Bronchial epithelial cell (primary cell): ENCODE measurements around the gene GRHL1. TPM values are rescaled to one million over a fixed set of nuclear protein-coding genes. Genes with fewer than 3 reads are reported as not detected.

Source experiments
- DNase-seq: peaks from one replicate; pipeline ENCODE4 v3.0.0-alpha.2; 2010; ENCODE audit warnings: low read depth
- FAIRE-seq: peaks from 2 replicates; lab custom pipeline; 2011; peaks lifted over from hg19 to GRCh38; lab: Jason Lieb, UNC
- H3K27me3 ChIP-seq: 2 replicates; pipeline ENCODE4 v1.5.1; 2011; ENCODE audit warnings: low read length; ENCODE audit not compliant: control insufficient read depth, insufficient read depth
- H3K36me3 ChIP-seq: 2 replicates; pipeline ENCODE4 v1.5.1; 2011; ENCODE audit warnings: low read length; ENCODE audit not compliant: control insufficient read depth, insufficient read depth
- H3K4me3 ChIP-seq: 2 replicates; pipeline ENCODE4 v1.5.1; 2011; ENCODE audit warnings: mild to moderate bottlenecking, low read depth, low read length, control low read depth
- CTCF ChIP-seq: IDR thresholded peaks from 2 replicates; pipeline ENCODE4 v1.5.1; 2011; ENCODE audit warnings: mild to moderate bottlenecking, moderate library complexity, low read length, control low read depth, inconsistent platforms; ENCODE audit not compliant: insufficient read depth, severe bottlenecking
- total RNA-seq: library from RNA; depleted of rRNA; stranded (reverse); fragments of >200 nt; gene quantifications from 2 replicates; pipeline ENCODE4 v1.2.1, GENCODE V29; 2014

Gene GRHL1
- total RNA-seq, 1 donor from 2014 or later, result 25.5 TPM

GRCh38 chr2:9998916-9999654, 47.6 kb downstream of the GRHL1 start:
- H3K36me3 ChIP-seq, result peaks cover 46% of the 10 kb centered on the region
- H3K27me3 ChIP-seq, result no peaks in the 10 kb centered on the region
- H3K4me3 ChIP-seq, result no peak overlapping the region
- FAIRE-seq (no peak), DNase-seq (no peak)
- no peak for TF ChIP-seq CTCF

GRCh38 chr2:9999693-10000092, 48.2 kb downstream of the GRHL1 start:
- DNase-seq, result no peak
- no peak for FAIRE-seq
- no peak for TF ChIP-seq CTCF
- Histone ChIP-seq H3K4me3 (no peak overlapping the region), H3K27me3 (no peaks in the 10 kb centered on the region), H3K36me3 (peaks cover 41% of the 10 kb centered on the region)

- Histone ChIP-seq H3K36me3 (peaks cover 33% of the 10 kb centered on the region), H3K4me3 (no peak overlapping the region), H3K27me3 (no peaks in the 10 kb centered on the region)
- no peak for TF ChIP-seq CTCF
- DNase-seq, result no peak
- no peak for FAIRE-seq
Measured at GRCh38 chr2:10000541-10000940, 49.0 kb downstream of the GRHL1 start.

GRCh38 chr2:10001586-10001985, 50.1 kb downstream of the GRHL1 start:
- TF ChIP-seq CTCF, result no peak
- DNase-seq (no peak), FAIRE-seq (no peak)
- Histone ChIP-seq H3K27me3 (no peaks in the 10 kb centered on the region), H3K4me3 (no peak overlapping the region), H3K36me3 (peaks cover 26% of the 10 kb centered on the region)

GRCh38 chr2:10002109-10002508, 50.6 kb downstream of the GRHL1 start:
- no peak for FAIRE-seq
- no peak overlapping the region for H3K4me3 ChIP-seq
- TF ChIP-seq CTCF, result no peak
- no peaks in the 10 kb centered on the region for H3K27me3 ChIP-seq
- no peak for DNase-seq
- peaks cover 26% of the 10 kb centered on the region for H3K36me3 ChIP-seq

GRCh38 chr2:10002681-10003080, 51.2 kb downstream of the GRHL1 start:
- Histone ChIP-seq H3K36me3 (peaks cover 26% of the 10 kb centered on the region), H3K4me3 (no peak overlapping the region), H3K27me3 (no peaks in the 10 kb centered on the region)
- DNase-seq (no peak), FAIRE-seq (no peak)
- TF ChIP-seq CTCF, result no peak
